Kidney (tissue), 14 donors: Measurements from ENCODE around the gene DHRS3. TPM values are rescaled to one million over a fixed set of nuclear protein-coding genes. Genes with fewer than 3 reads are reported as not detected.

Experiments used
- DNase-seq, 5 donors: peaks; one replicate each; pipeline ENCODE4 v3.0.0-alpha.2; 2013 to 2020
- FAIRE-seq: peaks from 2 replicates; lab custom pipeline; 2012; peaks lifted over from hg19 to GRCh38; lab: Jason Lieb, UNC
- H3K27ac ChIP-seq, 2 donors: one replicate each; pipeline ENCODE4 v1.7.0; 2013; ENCODE audit warnings: low read depth in 2 of 2, low read length in 2 of 2, inconsistent platforms in 1 of 2
- H3K27me3 ChIP-seq: one replicate; pipeline ENCODE4 v1.7.1; 2013; ENCODE audit warnings: low read length, inconsistent platforms; ENCODE audit not compliant: control insufficient read depth, insufficient read depth
- H3K36me3 ChIP-seq, 3 donors: one replicate each; pipeline versions ENCODE4 v1.7.0 to v1.7.1; 2013; ENCODE audit warnings: low read length in 3 of 3, control low read depth in 1 of 3, inconsistent platforms in 1 of 3; ENCODE audit not compliant: insufficient read depth in 3 of 3, control insufficient read depth in 2 of 3
- H3K4me1 ChIP-seq, 3 donors: one replicate each; pipeline versions ENCODE4 v1.7.0 to v1.7.1; 2013; ENCODE audit warnings: low read length in 3 of 3, inconsistent platforms in 1 of 3, low read depth in 1 of 3; ENCODE audit not compliant: control insufficient read depth in 2 of 3, insufficient read depth in 2 of 3
- H3K4me3 ChIP-seq, 3 donors: one replicate each; pipeline versions ENCODE4 v1.7.0 to v1.8.1; 2013; ENCODE audit warnings: low read length in 3 of 3, control low read depth in 1 of 3, inconsistent platforms in 1 of 3
- H3K9ac ChIP-seq, 3 donors: one replicate each; pipeline versions ENCODE4 v1.7.0 to v1.7.1; 2013; ENCODE audit warnings: low read length in 3 of 3, control low read depth in 1 of 3, inconsistent platforms in 1 of 3
- H3K9me3 ChIP-seq, 3 donors: one replicate each; pipeline versions ENCODE4 v1.7.0 to v1.7.1; 2013; ENCODE audit warnings: low read length in 3 of 3, control low read depth in 1 of 3, inconsistent platforms in 1 of 3; ENCODE audit not compliant: control insufficient read depth in 2 of 3, insufficient read depth in 1 of 3
- intact Hi-C: fragments of 100-400 bp; cut with DNase I; formaldehyde crosslinking; loops from one replicate; pipeline ENCODE4 v1.11.1; 2022
- polyA plus RNA-seq: library from polyadenylated mRNA; stranded (reverse); fragments of 350-450 nt; fragmentation: Illumina TruSeq; extraction: RNeasy Lipid Tissue Mini Kit (QIAGEN cat#74804); gene quantifications from one replicate; pipeline ENCODE4 v1.2.3, GENCODE V29; 2014; ENCODE audit warnings: low read depth, low replicate concordance; ENCODE audit not compliant: insufficient read depth
- total RNA-seq: library from RNA; stranded (reverse); fragmentation: NEBNext Ultra II Directional; extraction: Animal tissue kit (Norgen Biotek cat#: 25700); gene quantifications from one replicate; pipeline ENCODE4 v1.2.1, GENCODE V29; 2021
- TF ChIP-seq, protein P1 (sequence below): IDR thresholded peaks from 3 replicates; pipeline ENCODE4 v1.5.1; 2012; ENCODE audit warnings: mild to moderate bottlenecking, moderate library complexity, borderline replicate concordance; ENCODE audit not compliant: insufficient read depth; ENCODE audit errors: extremely low read depth
- donor health status: control.
- donor health status: control.
- donor health status: control.
- donor health status: control.
- donor health status: control.
- donor health status: DM: yes; HTN: yes; CAD: no.
- donor health status: Normal renal cell carcinoma (clear cell type).

DHRS3 gene
- total and polyA plus RNA-seq, 2 donors from 2014 or later, result 44.8 to 97.1 TPM

GRCh38 chr1:12582649-12583048 is 35.4 kb downstream of the DHRS3 start:
- intact Hi-C loops, result no loop called here
- Histone ChIP-seq H3K9me3 (no peaks in the 10 kb centered on the region), H3K27me3 (no peaks in the 10 kb centered on the region), H3K4me1 (peaks cover 0 to 2% (median 0%) of the 10 kb centered on the region in 3 donors), H3K36me3 (peaks cover 7 to 38% (median 17%) of the 10 kb centered on the region in 3 donors), H3K9ac (no peak overlapping the region), H3K4me3 (no peak overlapping the region), H3K27ac (no peak overlapping the region)
- DNase-seq (no peak), FAIRE-seq (no peak)
- TF ChIP-seq, protein P1, sequence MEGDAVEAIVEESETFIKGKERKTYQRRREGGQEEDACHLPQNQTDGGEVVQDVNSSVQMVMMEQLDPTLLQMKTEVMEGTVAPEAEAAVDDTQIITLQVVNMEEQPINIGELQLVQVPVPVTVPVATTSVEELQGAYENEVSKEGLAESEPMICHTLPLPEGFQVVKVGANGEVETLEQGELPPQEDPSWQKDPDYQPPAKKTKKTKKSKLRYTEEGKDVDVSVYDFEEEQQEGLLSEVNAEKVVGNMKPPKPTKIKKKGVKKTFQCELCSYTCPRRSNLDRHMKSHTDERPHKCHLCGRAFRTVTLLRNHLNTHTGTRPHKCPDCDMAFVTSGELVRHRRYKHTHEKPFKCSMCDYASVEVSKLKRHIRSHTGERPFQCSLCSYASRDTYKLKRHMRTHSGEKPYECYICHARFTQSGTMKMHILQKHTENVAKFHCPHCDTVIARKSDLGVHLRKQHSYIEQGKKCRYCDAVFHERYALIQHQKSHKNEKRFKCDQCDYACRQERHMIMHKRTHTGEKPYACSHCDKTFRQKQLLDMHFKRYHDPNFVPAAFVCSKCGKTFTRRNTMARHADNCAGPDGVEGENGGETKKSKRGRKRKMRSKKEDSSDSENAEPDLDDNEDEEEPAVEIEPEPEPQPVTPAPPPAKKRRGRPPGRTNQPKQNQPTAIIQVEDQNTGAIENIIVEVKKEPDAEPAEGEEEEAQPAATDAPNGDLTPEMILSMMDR, result no peak

DNA sequence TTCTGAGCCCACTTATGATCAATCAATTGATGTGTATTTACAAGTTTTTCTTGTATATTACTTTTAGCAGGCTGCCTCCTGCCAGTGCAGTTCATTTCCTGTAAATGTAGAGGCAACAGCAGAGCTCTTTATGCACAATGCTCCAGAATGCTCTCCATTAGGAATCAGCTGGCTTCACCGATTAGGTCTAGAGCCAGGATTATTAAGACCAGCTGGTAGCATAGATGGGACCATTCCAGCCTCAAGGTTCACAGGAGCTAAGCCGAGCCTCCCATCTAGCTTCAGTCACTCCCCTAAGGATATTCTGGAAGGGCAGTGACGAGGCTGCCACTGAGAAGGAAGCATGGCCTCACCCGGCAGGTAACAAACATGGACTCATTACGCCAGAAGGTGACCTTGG is 36.8 kb downstream of the DHRS3 start:
- DNase-seq, result no peak
- H3K27me3 ChIP-seq, result no peaks in the 10 kb centered on the region
- TF ChIP-seq, protein P1, result no peak
- H3K27ac ChIP-seq, result no peak overlapping the region
- no peak for FAIRE-seq
- H3K4me3 ChIP-seq, result no peak overlapping the region
- H3K36me3 ChIP-seq, result peaks cover 5 to 44% (median 26%) of the 10 kb centered on the region in 3 donors
- peaks cover 0 to 2% (median 0%) of the 10 kb centered on the region in 3 donors for H3K4me1 ChIP-seq
- intact Hi-C loops, result no loop called here
- H3K9ac ChIP-seq, result no peak overlapping the region
- no peaks in the 10 kb centered on the region for H3K9me3 ChIP-seq

GRCh38 chr1:12580054-12580887 is 37.7 kb downstream of the DHRS3 start:
- peaks cover 0 to 2% (median 0%) of the 10 kb centered on the region in 3 donors for H3K4me1 ChIP-seq
- intact Hi-C loops, result no loop called here
- H3K4me3 ChIP-seq, result no peak overlapping the region
- no peak for FAIRE-seq
- H3K36me3 ChIP-seq, result peaks cover 5 to 45% (median 26%) of the 10 kb centered on the region in 3 donors
- no peak overlapping the region for H3K9ac ChIP-seq
- DNase-seq, result no peak
- H3K9me3 ChIP-seq, result no peaks in the 10 kb centered on the region
- TF ChIP-seq, protein P1, result no peak
- no peak overlapping the region for H3K27ac ChIP-seq
- no peaks in the 10 kb centered on the region for H3K27me3 ChIP-seq
